ENCODE data around the gene IER5.

Gene IER5

DNA sequence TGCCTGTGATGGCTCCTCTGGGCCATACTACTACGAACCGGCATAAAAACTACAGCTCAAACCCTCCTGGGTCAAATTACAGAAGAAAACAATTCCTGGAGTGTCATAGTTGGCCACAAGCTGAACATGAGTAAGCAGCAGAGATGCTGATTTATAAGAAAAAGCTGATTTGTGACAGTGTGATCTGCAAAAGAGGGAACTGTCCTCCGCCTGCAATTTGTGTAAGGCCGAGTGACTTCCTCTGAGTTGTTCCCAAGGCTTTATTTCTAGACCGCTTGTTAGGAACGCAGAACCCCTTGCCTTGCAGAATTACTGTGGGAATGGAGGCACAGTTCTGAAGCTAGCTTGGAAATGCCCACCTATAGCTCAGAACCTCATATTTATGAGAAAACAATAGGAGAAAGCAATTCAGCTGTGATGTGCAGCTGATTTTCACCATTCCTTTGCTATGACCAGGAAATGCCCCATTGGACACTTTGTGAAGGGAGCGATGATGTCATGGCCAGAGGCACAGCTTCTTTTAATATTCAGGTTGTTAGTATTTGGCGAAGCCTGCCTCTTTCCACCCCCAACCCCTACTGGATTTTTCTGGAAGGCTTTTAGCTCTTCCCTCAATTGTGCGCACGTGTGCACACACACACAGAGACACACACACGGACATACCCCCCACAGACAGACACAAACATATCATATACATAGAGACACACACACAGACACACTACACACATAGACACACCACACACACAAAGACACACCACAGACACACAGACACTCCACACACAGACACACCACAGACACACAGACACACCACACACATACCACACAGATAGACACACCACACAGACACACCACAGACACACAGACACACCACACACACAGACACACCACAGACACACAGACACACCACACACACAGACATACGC lies 47.6 kb downstream of the IER5 start:
- no peak for DNase-seq

DNA sequence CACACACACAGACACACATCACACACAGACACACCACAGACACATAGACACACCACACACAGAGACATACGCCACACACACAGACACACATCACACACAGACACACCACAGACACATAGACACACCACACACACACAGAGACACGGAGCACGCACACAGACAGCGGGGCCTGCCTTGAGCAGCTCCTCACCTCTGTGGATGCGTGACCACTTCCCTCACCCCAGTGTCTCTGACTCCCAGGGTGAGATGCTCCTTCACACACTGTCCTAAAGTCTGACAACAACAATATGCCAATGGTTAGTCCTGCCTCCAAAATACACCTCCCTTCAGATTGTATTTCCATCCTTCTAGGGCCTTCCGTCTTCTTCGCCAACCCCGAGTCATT lies 48.2 kb downstream of the IER5 start:
- no peak for DNase-seq

- DNase-seq = no peak
These were observed 48.8 kb downstream of the IER5 start for GRCh38 chr1:181137217-181137743.

DNA sequence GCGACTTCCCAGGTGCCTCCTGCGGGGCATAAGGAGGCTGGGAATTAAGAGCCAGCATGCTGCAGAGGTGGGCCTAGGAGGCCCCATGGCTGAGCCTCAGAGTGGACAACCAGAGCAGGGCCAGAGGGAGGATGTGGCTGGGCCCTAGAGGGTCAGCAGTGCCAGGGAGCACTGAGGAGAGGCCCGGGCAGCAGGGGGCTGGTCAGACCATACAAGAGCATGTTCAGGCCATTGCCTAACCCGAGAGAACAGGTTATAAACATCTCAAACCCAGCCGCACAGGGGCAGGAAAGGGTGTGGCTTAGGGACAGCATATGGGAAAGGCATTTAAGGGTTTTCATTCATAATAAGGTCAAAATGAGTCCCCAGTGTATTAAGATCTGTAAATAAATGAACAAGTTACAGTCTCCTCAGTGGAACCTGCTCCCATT lies 51.1 kb downstream of the IER5 start:
- DNase-seq = no peak

DNA sequence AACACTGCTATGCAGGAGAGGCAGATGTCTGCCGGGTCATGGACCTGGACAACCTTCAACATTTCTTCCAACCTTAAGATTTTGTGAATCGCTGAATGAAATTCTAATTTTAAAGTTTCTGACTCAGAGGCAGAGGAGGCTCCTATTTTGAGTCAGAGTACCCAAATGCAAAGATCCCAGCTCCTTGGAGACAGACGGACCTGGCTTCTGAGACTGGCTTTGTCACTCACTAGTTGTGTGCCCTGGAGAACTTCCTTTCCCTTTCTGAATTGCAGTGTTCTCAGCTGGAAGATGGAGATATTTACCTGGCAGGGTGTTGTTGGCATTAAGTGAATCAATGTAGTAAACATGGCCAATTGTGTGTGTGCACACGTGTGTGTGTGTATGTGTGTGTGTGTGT lies 51.9 kb downstream of the IER5 start:
- DNase-seq = no peak

- no peak for DNase-seq
These were observed 52.4 kb downstream of the IER5 start for GRCh38 chr1:181140891-181141290.

- DNase-seq = no peak
These were observed 53.0 kb downstream of the IER5 start for GRCh38 chr1:181141431-181141910.
